ENCODE measurements around the gene CFHR2. TPM values are rescaled to one million over a fixed set of nuclear protein-coding genes. Genes with fewer than 3 reads are reported as not detected.

CFHR2 gene
- total RNA-seq, 1 donor from 2014 or later, result not detected

- no peak overlapping the region for H3K4me2 ChIP-seq
- H3K27me3 Mint-ChIP-seq (ENCODE audit: insufficient read depth, low read depth), result no peaks in the 10 kb centered on the region
Measured at GRCh38 chr1:196960854-196961253, 17.3 kb downstream of the CFHR2 start.

DNA sequence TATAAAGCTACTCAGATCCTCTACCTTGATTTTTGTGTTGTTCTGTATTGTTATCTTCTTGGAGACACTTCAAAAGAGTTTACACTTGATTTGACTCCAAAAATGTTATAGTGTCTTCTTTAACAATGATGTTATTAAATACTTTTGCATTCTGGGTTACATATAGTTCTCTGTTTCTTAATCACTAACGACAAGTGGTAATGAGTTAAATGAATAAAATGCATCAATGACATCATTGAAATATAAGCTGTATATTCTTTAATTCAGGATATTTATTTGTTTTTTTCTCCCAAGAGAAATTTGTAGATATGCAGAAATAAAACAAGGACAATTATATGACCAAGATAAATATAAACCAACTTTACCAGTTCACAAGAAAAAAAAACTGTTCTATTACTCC, 26.6 kb downstream of the CFHR2 start:
- no peak overlapping the region for H3K27ac ChIP-seq
- H3K4me2 ChIP-seq, result no peak overlapping the region
- H3F3A ChIP-seq (ENCODE audit: low read depth), result no peaks in the 10 kb centered on the region
- TF ChIP-seq EZH2phosphoT487 (IDR thresholded peaks at IDR 0.05), result no peak
- TF ChIP-seq EZH2 (IDR thresholded peaks at IDR 0.05), result no peak
- TF ChIP-seq, protein P1, sequence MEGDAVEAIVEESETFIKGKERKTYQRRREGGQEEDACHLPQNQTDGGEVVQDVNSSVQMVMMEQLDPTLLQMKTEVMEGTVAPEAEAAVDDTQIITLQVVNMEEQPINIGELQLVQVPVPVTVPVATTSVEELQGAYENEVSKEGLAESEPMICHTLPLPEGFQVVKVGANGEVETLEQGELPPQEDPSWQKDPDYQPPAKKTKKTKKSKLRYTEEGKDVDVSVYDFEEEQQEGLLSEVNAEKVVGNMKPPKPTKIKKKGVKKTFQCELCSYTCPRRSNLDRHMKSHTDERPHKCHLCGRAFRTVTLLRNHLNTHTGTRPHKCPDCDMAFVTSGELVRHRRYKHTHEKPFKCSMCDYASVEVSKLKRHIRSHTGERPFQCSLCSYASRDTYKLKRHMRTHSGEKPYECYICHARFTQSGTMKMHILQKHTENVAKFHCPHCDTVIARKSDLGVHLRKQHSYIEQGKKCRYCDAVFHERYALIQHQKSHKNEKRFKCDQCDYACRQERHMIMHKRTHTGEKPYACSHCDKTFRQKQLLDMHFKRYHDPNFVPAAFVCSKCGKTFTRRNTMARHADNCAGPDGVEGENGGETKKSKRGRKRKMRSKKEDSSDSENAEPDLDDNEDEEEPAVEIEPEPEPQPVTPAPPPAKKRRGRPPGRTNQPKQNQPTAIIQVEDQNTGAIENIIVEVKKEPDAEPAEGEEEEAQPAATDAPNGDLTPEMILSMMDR (IDR thresholded peaks at IDR 0.05), result no peak
- Mint-ChIP-seq H3K27me3 (ENCODE audit: insufficient read depth, low read depth) (no peaks in the 10 kb centered on the region), H3K36me3 (no peaks in the 10 kb centered on the region), H3K4me3 (no peak overlapping the region), H3K27ac (no peak overlapping the region), H3K4me1 (no peaks in the 10 kb centered on the region), H3K9me3 (no peaks in the 10 kb centered on the region)
- no peak overlapping the region for H3K9ac ChIP-seq
- H3K79me2 ChIP-seq (ENCODE audit: low read depth), result no peaks in the 10 kb centered on the region
- no peak overlapping the region for H2AFZ ChIP-seq (replicated peaks)
- no peaks in the 10 kb centered on the region for H3K4me1 ChIP-seq
- no peaks in the 10 kb centered on the region for H3K27me3 ChIP-seq
- H3K4me3 ChIP-seq, result no peak overlapping the region
- DNase-seq (ENCODE audit: low spot score), result no peak
- H3K36me3 ChIP-seq, result no peaks in the 10 kb centered on the region
- no peaks in the 10 kb centered on the region for H4K20me1 ChIP-seq (ENCODE audit: low read depth)
- no peaks in the 10 kb centered on the region for H3K9me3 ChIP-seq (ENCODE audit: low read depth)

More at GRCh38 chr1:196960854-196961253, 17.3 kb downstream of the CFHR2 start:
- Histone ChIP-seq H3K27me3 (no peaks in the 10 kb centered on the region), H3K27ac (no peak overlapping the region), H2AFZ (replicated peaks) (no peak overlapping the region), H3K9ac (no peak overlapping the region), H3K9me3 (ENCODE audit: low read depth) (no peaks in the 10 kb centered on the region), H3F3A (ENCODE audit: low read depth) (no peaks in the 10 kb centered on the region), H3K4me1 (no peaks in the 10 kb centered on the region), H4K20me1 (ENCODE audit: low read depth) (no peaks in the 10 kb centered on the region), H3K36me3 (no peaks in the 10 kb centered on the region), H3K4me3 (no peak overlapping the region), H3K79me2 (ENCODE audit: low read depth) (no peaks in the 10 kb centered on the region)
- no peaks in the 10 kb centered on the region for H3K4me1 Mint-ChIP-seq
- TF ChIP-seq EZH2phosphoT487 (IDR thresholded peaks at IDR 0.05) (no peak), EZH2 (IDR thresholded peaks at IDR 0.05) (no peak)
- TF ChIP-seq, protein P1 (IDR thresholded peaks at IDR 0.05), result no peak
- H3K4me3 Mint-ChIP-seq, result no peak overlapping the region
- no peak for DNase-seq (ENCODE audit: low spot score)
- no peaks in the 10 kb centered on the region for H3K36me3 Mint-ChIP-seq
- no peaks in the 10 kb centered on the region for H3K9me3 Mint-ChIP-seq
- no peak overlapping the region for H3K27ac Mint-ChIP-seq

DNA sequence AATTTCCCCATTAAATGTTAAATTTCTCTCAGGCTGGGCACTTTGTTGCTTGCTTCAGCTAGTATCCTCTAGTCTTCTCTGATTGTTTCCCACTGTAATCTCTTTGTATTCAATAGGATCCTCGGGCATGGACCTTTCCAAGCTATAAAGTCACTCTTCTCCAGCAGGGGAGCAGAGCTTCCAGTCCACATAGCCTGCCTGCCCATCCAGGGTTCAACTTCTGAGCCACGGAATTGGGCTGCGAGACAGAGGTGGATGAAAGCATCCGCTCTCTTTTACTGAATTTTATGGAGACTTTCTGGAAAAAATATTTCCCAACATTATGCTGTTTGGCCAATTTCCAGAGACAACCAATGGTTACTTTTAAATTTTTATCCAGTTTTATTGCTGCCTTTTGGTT, 32.7 kb downstream of the CFHR2 start:
- Histone ChIP-seq H3K4me3 (no peak overlapping the region), H3K9ac (no peak overlapping the region), H3K79me2 (ENCODE audit: low read depth) (no peaks in the 10 kb centered on the region), H3K36me3 (no peaks in the 10 kb centered on the region), H3K27ac (no peak overlapping the region), H3K9me3 (ENCODE audit: low read depth) (no peaks in the 10 kb centered on the region), H2AFZ (replicated peaks) (no peak overlapping the region), H4K20me1 (ENCODE audit: low read depth) (no peaks in the 10 kb centered on the region), H3F3A (ENCODE audit: low read depth) (no peaks in the 10 kb centered on the region), H3K4me2 (no peak overlapping the region), H3K4me1 (no peaks in the 10 kb centered on the region), H3K27me3 (no peaks in the 10 kb centered on the region)
- TF ChIP-seq, protein P1 (IDR thresholded peaks at IDR 0.05), result no peak
- TF ChIP-seq EZH2phosphoT487 (IDR thresholded peaks at IDR 0.05), result no peak
- TF ChIP-seq EZH2 (IDR thresholded peaks at IDR 0.05), result no peak
- no peak overlapping the region for H3K4me3 Mint-ChIP-seq
- no peaks in the 10 kb centered on the region for H3K27me3 Mint-ChIP-seq (ENCODE audit: insufficient read depth, low read depth)
- no peak for DNase-seq (ENCODE audit: low spot score)
- no peaks in the 10 kb centered on the region for H3K4me1 Mint-ChIP-seq
- H3K9me3 Mint-ChIP-seq, result no peaks in the 10 kb centered on the region
- H3K36me3 Mint-ChIP-seq, result no peaks in the 10 kb centered on the region
- no peak overlapping the region for H3K27ac Mint-ChIP-seq
